ENCODE measurements around the gene MRPL48. TPM values are rescaled to one million over a fixed set of nuclear protein-coding genes. Genes with fewer than 3 reads are reported as not detected.
A peak's percentile ranks its signal among the peaks of the same experiment; 100 is the strongest.

The MRPL48 gene
- polyA plus RNA-seq, 1 of the 3 experiments (the other 2 are of a cell fraction), result 29.2 TPM

GRCh38 chr11:73795925-73796632 is 8.4 kb downstream of the MRPL48 start:
- CTCF ChIA-PET, result no interaction called here
- WGBS (ENCODE audit: low lambda C conversion rate), result 85% methylated on average over 13 of the region's 19 CpGs
- no peaks in the 10 kb centered on the region for H3K27me3 ChIP-seq (ENCODE audit: insufficient read depth)
- no peaks in the 10 kb centered on the region for H3K9me2 ChIP-seq
- no peaks in the 10 kb centered on the region for H3K36me3 ChIP-seq (replicated peaks in 1 of 2; ENCODE audit: control insufficient read depth in 1 of 2, insufficient read depth in 2 of 2, low read length in 1 of 2)
- H3K79me2 ChIP-seq (ENCODE audit: insufficient read depth), result peaks cover 21% of the 10 kb centered on the region; the same call in 1 of the 2 replicates
- no peak overlapping the region for H3K9ac ChIP-seq
- H3K27ac ChIP-seq (ENCODE audit: low read depth in 2 of 2, low read length in 1 of 2), result no peak overlapping the region
- no peak for TF ChIP-seq EP300 (IDR thresholded peaks at IDR 0.05; ENCODE audit: borderline replicate concordance in 1 of 2, low read depth in 1 of 2, low read length in 1 of 2)
- no peak for TF ChIP-seq NRF1 (IDR thresholded peaks at IDR 0.05; ENCODE audit: low read depth, low read length)
- no peak for TF ChIP-seq FOSL2 (IDR thresholded peaks at IDR 0.05; ENCODE audit: borderline replicate concordance, low read depth)
- TF ChIP-seq PBX3 (IDR thresholded peaks at IDR 0.05), result no peak
- TF ChIP-seq TCF12 (IDR thresholded peaks at IDR 0.05), result no peak
- H4K20me1 ChIP-seq (ENCODE audit: insufficient read depth), result no peaks in the 10 kb centered on the region
- no peak overlapping the region for H3K4me3 ChIP-seq (ENCODE audit: low read depth in 2 of 2, low read length in 1 of 2)
- DNase-seq, result peak; percentile 45
- H3K9me3 ChIP-seq, result no peaks in the 10 kb centered on the region
- peaks cover 6% of the 10 kb centered on the region for H3F3A ChIP-seq (replicated peaks; ENCODE audit: insufficient read depth)
- H3K4me1 ChIP-seq (ENCODE audit: control insufficient read depth in 1 of 2, insufficient read depth in 2 of 2, low read depth in 1 of 2, low read length in 1 of 2), result no peaks in the 10 kb centered on the region
- POLR2A ChIA-PET, result no interaction called here
- H3K4me2 ChIP-seq, result no peak overlapping the region
- no peak overlapping the region for H2AFZ ChIP-seq (ENCODE audit: low read depth)

- H3K27me3 ChIP-seq (ENCODE audit: insufficient read depth), result no peaks in the 10 kb centered on the region
- H3K79me2 ChIP-seq (ENCODE audit: insufficient read depth), result peaks cover 10% of the 10 kb centered on the region; the same call in 1 of the 2 replicates
- DNase-seq, result no peak
- no peaks in the 10 kb centered on the region for H3F3A ChIP-seq (replicated peaks; ENCODE audit: insufficient read depth)
- H3K9ac ChIP-seq, result no peak overlapping the region
- H2AFZ ChIP-seq (ENCODE audit: low read depth), result no peak overlapping the region
- POLR2A ChIA-PET, result interaction anchor here (0.8 kb wide), 1 partner anchor 9 kb away, joined by 3 read pairs; no protein-coding TSS in a partner anchor
- H3K36me3 ChIP-seq (replicated peaks in 1 of 2; ENCODE audit: control insufficient read depth in 1 of 2, insufficient read depth in 2 of 2, low read length in 1 of 2), result no peaks in the 10 kb centered on the region
- no peak overlapping the region for H3K4me2 ChIP-seq
- H4K20me1 ChIP-seq (ENCODE audit: insufficient read depth), result no peaks in the 10 kb centered on the region
- TF ChIP-seq GATA2 (CRISPR knock-in tag; IDR thresholded peaks at IDR 0.05), result no peak
- TF ChIP-seq CTCF (IDR thresholded peaks at IDR 0.05), result no peak
- no peak for TF ChIP-seq MAX (IDR thresholded peaks at IDR 0.05; ENCODE audit: low read depth)
- no peak for TF ChIP-seq JUND (IDR thresholded peaks at IDR 0.05)
- TF ChIP-seq TEAD4 (IDR thresholded peaks at IDR 0.05; ENCODE audit: borderline replicate concordance, insufficient read depth), result no peak
- no peak for TF ChIP-seq GABPA (IDR thresholded peaks at IDR 0.05; ENCODE audit: low read depth)
- no peak for TF ChIP-seq RXRA (IDR thresholded peaks at IDR 0.05; ENCODE audit: borderline replicate concordance, low read depth)
- no peak for TF ChIP-seq RAD21 (IDR thresholded peaks at IDR 0.05; ENCODE audit: low read length)
- no peak for TF ChIP-seq SMC3 (IDR thresholded peaks at IDR 0.05; ENCODE audit: low read depth, low read length)
- no peak for TF ChIP-seq USF1 (IDR thresholded peaks at IDR 0.05; ENCODE audit: borderline replicate concordance, low read depth)
- no peak for TF ChIP-seq IRF3 (IDR thresholded peaks at IDR 0.05; ENCODE audit: low read depth, low read length)
- TF ChIP-seq ELF1 (IDR thresholded peaks at IDR 0.05), result no peak
- TF ChIP-seq FOXJ3 (CRISPR knock-in tag; IDR thresholded peaks at IDR 0.05), result no peak
- no peaks in the 10 kb centered on the region for H3K9me3 ChIP-seq
- CTCF ChIA-PET, result interaction anchor here (0.6 kb wide), 1 partner anchor 905 kb away, joined by 3 read pairs; no protein-coding TSS in a partner anchor
- H3K4me1 ChIP-seq (ENCODE audit: control insufficient read depth in 1 of 2, insufficient read depth in 2 of 2, low read depth in 1 of 2, low read length in 1 of 2), result no peaks in the 10 kb centered on the region
- H3K27ac ChIP-seq (ENCODE audit: low read depth in 2 of 2, low read length in 1 of 2), result no peak overlapping the region
- no peaks in the 10 kb centered on the region for H3K9me2 ChIP-seq
- WGBS (ENCODE audit: low lambda C conversion rate), result 96% methylated on average over 6 of the region's 10 CpGs
- no peak overlapping the region for H3K4me3 ChIP-seq (ENCODE audit: low read depth in 2 of 2, low read length in 1 of 2)
Measured at GRCh38 chr11:73797457-73797856, 9.8 kb downstream of the MRPL48 start.
